GM19455 (cell line): Measurements from ENCODE around the gene GNG13.
"Not testable (repeated sequence)": the region's sequence is repeated elsewhere in the genome, so short reads cannot be mapped to it uniquely, and the experiment has no call there.

Source experiments
- ATAC-seq: cut with Tn5 transposase; IDR thresholded peaks from one replicate; pipeline ENCODE4 v1.9.1; 2021; ENCODE audit not compliant: unreplicated experiment

Gene GNG13

GRCh38 chr16:832652-833336, 32.3 kb upstream of the GNG13 start:
- no peak for ATAC-seq

- ATAC-seq, result no peak
Observed at GRCh38 chr16:831571-832413, 31.3 kb upstream of the GNG13 start.

- ATAC-seq, result no peak
Observed at GRCh38 chr16:830871-831570, 30.5 kb upstream of the GNG13 start.

- ATAC-seq, result no peak
Observed at GRCh38 chr16:830107-830870, 29.8 kb upstream of the GNG13 start.

- ATAC-seq, result no peak
Observed at GRCh38 chr16:828891-829290, 28.4 kb upstream of the GNG13 start.

- no peak for ATAC-seq
Observed at GRCh38 chr16:827513-827912, 27.0 kb upstream of the GNG13 start.

GRCh38 chr16:825341-826061, 25.0 kb upstream of the GNG13 start:
- ATAC-seq, result no peak

- ATAC-seq, result no peak
Observed at GRCh38 chr16:824601-825000, 24.1 kb upstream of the GNG13 start.

- ATAC-seq, result no peak
Observed at GRCh38 chr16:824194-824593, 23.7 kb upstream of the GNG13 start.

- no peak for ATAC-seq
Observed at GRCh38 chr16:822909-823297, 22.4 kb upstream of the GNG13 start.

- ATAC-seq, result no peak
Observed at GRCh38 chr16:822174-822908, 21.8 kb upstream of the GNG13 start.

GRCh38 chr16:821751-822150, 21.2 kb upstream of the GNG13 start:
- ATAC-seq, result no peak

GRCh38 chr16:820748-821147, 20.2 kb upstream of the GNG13 start:
- ATAC-seq, result no peak

- not testable (repeated sequence) for ATAC-seq
Observed at GRCh38 chr16:820044-820408, 19.5 kb upstream of the GNG13 start.

GRCh38 chr16:819336-820043, 19.0 kb upstream of the GNG13 start:
- ATAC-seq, result no peak

- no peak for ATAC-seq
Observed at GRCh38 chr16:818592-818991, 18.1 kb upstream of the GNG13 start.

GRCh38 chr16:818132-818531, 17.6 kb upstream of the GNG13 start:
- ATAC-seq, result no peak

GRCh38 chr16:817001-817906, 16.7 kb upstream of the GNG13 start:
- no peak for ATAC-seq
